Endodermal cell (in vitro differentiated cells): ENCODE measurements around the gene TBXAS1. TPM values are rescaled to one million over a fixed set of nuclear protein-coding genes. Genes with fewer than 3 reads are reported as not detected.

Experiments used
- DNase-seq: peaks from one replicate; pipeline ENCODE4 v3.0.0-alpha.2; 2017
- H3K27ac ChIP-seq: 2 replicates; pipeline ENCODE4 v1.5.1; 2013; ENCODE audit warnings: mild to moderate bottlenecking, low read depth, low read length, moderate library complexity
- H3K27me3 ChIP-seq: 2 replicates; pipeline ENCODE4 v1.6.1; 2013; ENCODE audit warnings: mild to moderate bottlenecking, low read length, moderate library complexity; ENCODE audit not compliant: insufficient read depth, control insufficient read depth, poor library complexity, severe bottlenecking
- H3K36me3 ChIP-seq: 2 replicates; pipeline ENCODE4 v1.7.0; 2013; ENCODE audit warnings: mild to moderate bottlenecking, low read length, moderate library complexity; ENCODE audit not compliant: control insufficient read depth, insufficient read depth
- H3K4me1 ChIP-seq: one replicate; pipeline ENCODE4 v1.7.0; 2013; ENCODE audit warnings: low read length; ENCODE audit not compliant: control insufficient read depth, insufficient read depth
- H3K4me3 ChIP-seq: 2 replicates; pipeline ENCODE4 v1.5.1; 2013; ENCODE audit warnings: mild to moderate bottlenecking, low read length, moderate library complexity
- H3K9ac ChIP-seq: 2 replicates; pipeline ENCODE4 v1.6.1; 2013; ENCODE audit warnings: mild to moderate bottlenecking, low read length, moderate library complexity; ENCODE audit not compliant: poor library complexity, severe bottlenecking; ENCODE audit errors: extremely low read depth
- H3K9me3 ChIP-seq: 2 replicates; pipeline ENCODE4 v1.6.1; 2013; ENCODE audit warnings: mild to moderate bottlenecking, low read length, moderate library complexity; ENCODE audit not compliant: control insufficient read depth
- H3K27ac Mint-ChIP-seq: 2 replicates; pipeline ENCODE4 v1.8.0; 2020; ENCODE audit warnings: mixed read lengths
- H3K27me3 Mint-ChIP-seq: 2 replicates; pipeline ENCODE4 v1.8.0; 2021; ENCODE audit warnings: mild to moderate bottlenecking, mixed read lengths; ENCODE audit not compliant: insufficient read depth
- H3K36me3 Mint-ChIP-seq: 2 replicates; pipeline ENCODE4 v1.8.0; 2020; ENCODE audit warnings: low read depth, mixed read lengths
- H3K4me1 Mint-ChIP-seq: 2 replicates; pipeline ENCODE4 v1.8.0; 2020; ENCODE audit warnings: mixed read lengths
- H3K4me3 Mint-ChIP-seq: 2 replicates; pipeline ENCODE4 v1.8.0; 2020; ENCODE audit warnings: mild to moderate bottlenecking, moderate library complexity, mixed read lengths
- H3K9me3 Mint-ChIP-seq: 2 replicates; pipeline ENCODE4 v1.8.0; 2020; ENCODE audit warnings: mild to moderate bottlenecking, mixed read lengths
- WGBS, 2 experiments: methylation state at CpG; one replicate each; pipeline versions ENCODE4 v1.1.5 to v1.1.7; 2013; ENCODE audit warnings: missing lambda C conversion rate in 2 of 2, mixed read lengths in 1 of 2; ENCODE audit not compliant: insufficient coverage in 1 of 2, insufficient read length in 1 of 2; 5-methylcytosine and 5-hydroxymethylcytosine counted together
- total RNA-seq, 2 donors: library from RNA; stranded (reverse); fragmentation: NEBNext Ultra II Directional in 1 of 2; extraction: Animal tissue kit (Norgen Biotek cat#: 25700) in 1 of 2; gene quantifications; 2 replicates in 1 of 2; 3 replicates in 1 of 2; pipeline ENCODE4 v1.2.1, GENCODE V29; 2021
- TF ChIP-seq, protein P1 (sequence below): fragments of 200-600 bp; sonication (generic); conservative IDR thresholded peaks from 2 replicates; pipeline ENCODE4 v1.5.0; 2021; ENCODE audit warnings: antibody characterized with exemption, mild to moderate bottlenecking

Gene TBXAS1
- total RNA-seq, 2 donors from 2014 or later: 7.6 to 13.5 TPM

DNA sequence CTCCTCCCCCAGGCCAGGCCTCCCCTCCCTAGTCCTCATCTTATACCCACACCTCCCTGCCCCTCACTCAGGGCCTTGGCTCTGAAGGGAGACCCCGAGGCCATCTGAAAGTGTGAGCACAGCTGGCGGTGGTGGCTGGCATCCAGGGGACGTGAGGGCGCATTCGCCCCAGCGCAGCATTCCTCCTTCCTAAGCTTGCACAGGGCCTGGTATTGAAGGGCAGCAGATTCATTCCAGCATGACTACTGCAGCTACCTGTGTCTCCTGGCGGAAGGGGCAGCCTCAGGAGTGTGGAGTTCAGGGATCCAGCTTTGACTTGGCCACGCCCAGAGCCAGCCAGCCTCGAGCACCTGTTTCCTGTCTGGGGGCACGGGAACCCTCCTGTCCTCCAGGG lies 161.1 kb downstream of the TBXAS1 start:
- no peak overlapping the region for H3K27ac Mint-ChIP-seq

DNA sequence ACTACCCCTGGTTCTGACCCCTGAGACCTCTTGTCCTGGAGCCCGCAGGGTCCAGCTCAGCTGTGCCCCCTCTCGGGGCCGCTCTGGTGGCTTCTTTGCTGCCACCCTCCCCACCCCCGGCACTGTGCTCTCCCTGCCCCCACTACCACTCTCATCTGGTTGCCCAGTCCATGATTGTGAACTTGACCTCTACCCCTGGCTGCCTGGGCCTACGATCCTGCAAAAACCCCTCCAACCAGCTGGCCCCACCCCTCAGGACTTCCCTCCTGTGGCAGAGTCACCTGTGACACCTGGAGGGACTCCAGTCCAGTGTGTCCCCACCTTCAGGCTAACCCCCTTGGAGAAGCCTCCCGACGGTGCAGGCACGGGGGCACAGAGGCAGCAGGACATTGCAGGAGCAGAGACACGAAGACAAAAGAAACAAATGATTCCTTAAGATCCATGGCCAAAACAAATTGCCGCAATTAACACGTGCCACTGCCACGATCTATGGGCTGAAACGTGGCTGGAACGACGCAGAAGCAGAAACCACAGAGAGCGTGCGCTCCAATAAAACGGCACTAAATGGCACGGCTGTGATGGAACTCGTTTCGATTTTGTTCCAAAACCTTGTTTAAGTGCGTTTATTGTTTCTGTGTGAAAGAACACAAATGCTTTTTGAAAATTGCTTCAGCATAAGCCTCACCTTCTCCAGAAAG lies 161.7 kb downstream of the TBXAS1 start:
- Mint-ChIP-seq H3K27me3 (peaks cover 7% of the 10 kb centered on the region), H3K9me3 (no peaks in the 10 kb centered on the region), H3K4me1 (peaks cover 15% of the 10 kb centered on the region), H3K27ac (no peak overlapping the region), H3K36me3 (no peaks in the 10 kb centered on the region), H3K4me3 (no peak overlapping the region)
- no peak overlapping the region for H3K4me3 ChIP-seq
- no peak overlapping the region for H3K9ac ChIP-seq
- H3K27ac ChIP-seq: no peak overlapping the region
- H3K27me3 ChIP-seq: no peaks in the 10 kb centered on the region
- TF ChIP-seq, protein P1, sequence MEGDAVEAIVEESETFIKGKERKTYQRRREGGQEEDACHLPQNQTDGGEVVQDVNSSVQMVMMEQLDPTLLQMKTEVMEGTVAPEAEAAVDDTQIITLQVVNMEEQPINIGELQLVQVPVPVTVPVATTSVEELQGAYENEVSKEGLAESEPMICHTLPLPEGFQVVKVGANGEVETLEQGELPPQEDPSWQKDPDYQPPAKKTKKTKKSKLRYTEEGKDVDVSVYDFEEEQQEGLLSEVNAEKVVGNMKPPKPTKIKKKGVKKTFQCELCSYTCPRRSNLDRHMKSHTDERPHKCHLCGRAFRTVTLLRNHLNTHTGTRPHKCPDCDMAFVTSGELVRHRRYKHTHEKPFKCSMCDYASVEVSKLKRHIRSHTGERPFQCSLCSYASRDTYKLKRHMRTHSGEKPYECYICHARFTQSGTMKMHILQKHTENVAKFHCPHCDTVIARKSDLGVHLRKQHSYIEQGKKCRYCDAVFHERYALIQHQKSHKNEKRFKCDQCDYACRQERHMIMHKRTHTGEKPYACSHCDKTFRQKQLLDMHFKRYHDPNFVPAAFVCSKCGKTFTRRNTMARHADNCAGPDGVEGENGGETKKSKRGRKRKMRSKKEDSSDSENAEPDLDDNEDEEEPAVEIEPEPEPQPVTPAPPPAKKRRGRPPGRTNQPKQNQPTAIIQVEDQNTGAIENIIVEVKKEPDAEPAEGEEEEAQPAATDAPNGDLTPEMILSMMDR: no peak
- WGBS, 2 experiments: 94 to 96% methylated on average over 18 to 22 of the region's 22 CpGs
- H3K9me3 ChIP-seq: no peaks in the 10 kb centered on the region
- DNase-seq: no peak
- H3K36me3 ChIP-seq: no peaks in the 10 kb centered on the region
- H3K4me1 ChIP-seq: peaks cover 3% of the 10 kb centered on the region

More for the DNA sequence above, 161.1 kb downstream of the TBXAS1 start:
- no peaks in the 10 kb centered on the region for H3K27me3 ChIP-seq
- H3K36me3 ChIP-seq: no peaks in the 10 kb centered on the region
- H3K9ac ChIP-seq: no peak overlapping the region
- H3K27ac ChIP-seq: no peak overlapping the region
- H3K27me3 Mint-ChIP-seq: peaks cover 7% of the 10 kb centered on the region
- H3K4me1 ChIP-seq: peaks cover 3% of the 10 kb centered on the region
- H3K4me1 Mint-ChIP-seq: peaks cover 15% of the 10 kb centered on the region
- 93% methylated on average over 8 to 10 of the region's 10 CpGs for WGBS, 2 experiments
- DNase-seq: no peak
- H3K9me3 Mint-ChIP-seq: no peaks in the 10 kb centered on the region
- H3K4me3 ChIP-seq: no peak overlapping the region
- no peak overlapping the region for H3K4me3 Mint-ChIP-seq
- TF ChIP-seq, protein P1: no peak
- no peaks in the 10 kb centered on the region for H3K36me3 Mint-ChIP-seq
- no peaks in the 10 kb centered on the region for H3K9me3 ChIP-seq

DNA sequence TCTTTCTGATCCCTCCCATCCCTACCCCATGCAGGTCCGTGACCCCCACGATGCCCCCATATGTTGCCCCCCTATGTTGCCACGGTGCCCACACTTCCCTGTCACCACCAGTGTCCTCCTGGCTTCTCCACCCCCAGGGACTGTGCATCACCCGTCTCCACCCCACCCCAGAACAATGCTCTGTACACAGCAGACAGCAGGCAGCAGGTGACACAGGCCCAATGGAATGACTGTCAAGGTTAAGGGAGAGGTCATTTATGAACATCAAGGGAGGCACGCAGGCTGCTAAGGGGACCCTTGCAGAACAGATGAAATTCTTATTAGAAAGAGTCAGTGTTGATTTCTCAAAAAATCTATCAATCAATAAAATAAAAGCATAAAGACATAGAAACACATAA lies 162.2 kb downstream of the TBXAS1 start:
- Mint-ChIP-seq H3K9me3 (no peaks in the 10 kb centered on the region), H3K27ac (no peak overlapping the region), H3K4me1 (peaks cover 15% of the 10 kb centered on the region), H3K36me3 (no peaks in the 10 kb centered on the region), H3K27me3 (peaks cover 7% of the 10 kb centered on the region), H3K4me3 (no peak overlapping the region)
- WGBS, 2 experiments: 92 to 100% methylated on average over 1 to 5 of the region's 5 CpGs
- Histone ChIP-seq H3K4me3 (no peak overlapping the region), H3K36me3 (no peaks in the 10 kb centered on the region), H3K9me3 (no peaks in the 10 kb centered on the region), H3K27ac (no peak overlapping the region), H3K4me1 (peaks cover 3% of the 10 kb centered on the region), H3K9ac (no peak overlapping the region), H3K27me3 (no peaks in the 10 kb centered on the region)
- TF ChIP-seq, protein P1: no peak
- DNase-seq: no peak
